A549 (cell line): ENCODE results near the gene PFN3. TPM values are rescaled to one million over a fixed set of nuclear protein-coding genes. Genes with fewer than 3 reads are reported as not detected.
"Not testable (repeated sequence)": the region's sequence is repeated elsewhere in the genome, so short reads cannot be mapped to it uniquely, and the experiment has no call there.

Experiments used
- ATAC-seq, 2 experiments: fragments of 200-7000 bp in 1 of 2; fragments of >200 bp in 1 of 2; cut with Nextera tagmentation in 1 of 2; cut with Tn5 transposase in 1 of 2; 3 replicates each; pipeline versions ENCODE4 v1.8.0 to v1.9.1; 2018 to 2020; ENCODE audit warnings: mild to moderate bottlenecking in 1 of 2, moderate library complexity in 1 of 2
- CTCF ChIA-PET: fragments of 300-600 bp; sonication (Branson Sonifier 250); formaldehyde crosslinking; extraction: SDS; loops from one replicate; lab custom pipeline; 2021; ENCODE audit warnings: antibody characterized with exemption, inconsistent platforms; lab: Yijun Ruan, JAX
- POLR2A ChIA-PET: fragments of 350-600 bp; formaldehyde crosslinking; extraction: SDS; loops from one replicate; lab custom pipeline; 2021; ENCODE audit warnings: antibody characterized with exemption, inconsistent platforms; lab: Yijun Ruan, JAX
- DNase-seq, 2 experiments: peaks; one replicate each; pipeline versions ENCODE4 v3.0.0 to v3.0.0-alpha.2; 2011 to 2016; ENCODE audit warnings: low read depth in 1 of 2, low spot score in 1 of 2
- FAIRE-seq: peaks from 2 replicates; lab custom pipeline; 2011; peaks lifted over from hg19 to GRCh38; lab: Jason Lieb, UNC
- H3K27ac ChIP-seq, 2 experiments: fragments of >200 bp; sonication (Bioruptor Twin); formaldehyde crosslinking; 3 replicates each; pipeline ENCODE4 v1.5.1; 2016 to 2017
- H3K4me1 ChIP-seq: fragments of >200 bp; sonication (Bioruptor Twin); formaldehyde crosslinking; 3 replicates; pipeline ENCODE4 v1.6.1; 2016
- H3K4me2 ChIP-seq: fragments of >200 bp; sonication (Bioruptor Twin); formaldehyde crosslinking; 3 replicates; pipeline ENCODE4 v1.6.1; 2016
- H3K4me3 ChIP-seq: fragments of >200 bp; sonication (Bioruptor Twin); formaldehyde crosslinking; 3 replicates; pipeline ENCODE4 v1.5.1; 2016
- H3K9me3 ChIP-seq: fragments of >200 bp; sonication (Bioruptor Twin); formaldehyde crosslinking; 3 replicates; pipeline ENCODE4 v1.6.1; 2016
- CBX2 ChIP-seq: fragments of 200-600 bp; sonication (generic); IDR thresholded peaks from 2 replicates; pipeline ENCODE4 v1.6.1; 2016; ENCODE audit warnings: low read depth, mild to moderate bottlenecking, borderline replicate concordance
- CHD2 ChIP-seq: fragments of 150-350 bp; IDR thresholded peaks from 2 replicates; pipeline ENCODE4 v1.6.1; 2014; ENCODE audit warnings: low read length; ENCODE audit not compliant: partially characterized antibody
- CHD4 ChIP-seq: fragments of 200-600 bp; sonication (generic); IDR thresholded peaks from 2 replicates; pipeline ENCODE4 v1.6.1; 2016; ENCODE audit warnings: antibody characterized with exemption, mild to moderate bottlenecking, borderline replicate concordance
- EHMT2 ChIP-seq: fragments of 200-600 bp; sonication (generic); IDR thresholded peaks from 2 replicates; pipeline ENCODE4 v1.6.1; 2016; ENCODE audit warnings: antibody characterized with exemption, low read depth, mild to moderate bottlenecking, moderate library complexity
- ESRRA ChIP-seq: fragments of 150-350 bp; IDR thresholded peaks from 2 replicates; pipeline ENCODE4 v1.6.1; 2014; ENCODE audit warnings: mild to moderate bottlenecking, low read length, borderline replicate concordance
- FOSL2 ChIP-seq, 2 experiments: fragments of 450-650 bp in 1 of 2; fragments of >200 bp in 1 of 2; sonication (Bioruptor Twin) in 1 of 2; formaldehyde crosslinking; IDR thresholded peaks; 2 replicates each; pipeline versions ENCODE4 v1.5.0 to v1.6.1; 2016 to 2020; ENCODE audit warnings: mild to moderate bottlenecking in 1 of 2, moderate library complexity in 1 of 2
- GATA3 ChIP-seq: IDR thresholded peaks from 2 replicates; pipeline ENCODE4 v1.6.1; 2012; ENCODE audit warnings: borderline replicate concordance
- HEYL ChIP-seq: fragments of 250-450 bp; sonication (Bioruptor Pico); IDR thresholded peaks from 2 replicates; pipeline ENCODE4 v1.8.0; 2021; ENCODE audit warnings: mild to moderate bottlenecking, moderate library complexity
- HOXA7 ChIP-seq: fragments of 250-450 bp; sonication (Bioruptor Pico); IDR thresholded peaks from 2 replicates; pipeline ENCODE4 v1.5.0; 2020; ENCODE audit warnings: mild to moderate bottlenecking, moderate library complexity
- HOXB13 ChIP-seq: fragments of 250-450 bp; sonication (Bioruptor Pico); IDR thresholded peaks from 2 replicates; pipeline ENCODE4 v1.5.0; 2020; ENCODE audit warnings: low read depth, mild to moderate bottlenecking, moderate library complexity
- HOXB5 ChIP-seq: fragments of 250-450 bp; sonication (Bioruptor Pico); IDR thresholded peaks from 2 replicates; pipeline ENCODE4 v1.5.0; 2020; ENCODE audit warnings: mild to moderate bottlenecking, moderate library complexity
- MAFK ChIP-seq: fragments of 450-650 bp; IDR thresholded peaks from 2 replicates; pipeline ENCODE4 v1.6.1; 2014; ENCODE audit not compliant: partially characterized antibody
- MYC ChIP-seq: IDR thresholded peaks from 2 replicates; pipeline ENCODE4 v1.6.1; 2012; ENCODE audit warnings: mild to moderate bottlenecking, inconsistent platforms, low read length, improper control_type of control experiment, borderline replicate concordance
- NFE2L2 ChIP-seq: fragments of 150-350 bp; conservative IDR thresholded peaks from 2 replicates; pipeline ENCODE4 v1.6.1; 2014; ENCODE audit warnings: low read length
- NPAS2 ChIP-seq: fragments of 250-450 bp; sonication (Bioruptor Pico); IDR thresholded peaks from 2 replicates; pipeline ENCODE4 v1.8.0; 2022; ENCODE audit warnings: mild to moderate bottlenecking, moderate library complexity, borderline replicate concordance
- NR3C1 ChIP-seq: fragments of >200 bp; sonication (Bioruptor Twin); formaldehyde crosslinking; IDR thresholded peaks from 3 replicates; pipeline ENCODE4 v1.6.1; 2017
- POLR2AphosphoS2 ChIP-seq: conservative IDR thresholded peaks from 2 replicates; pipeline ENCODE4 v1.6.1; 2012; ENCODE audit warnings: low read length, improper control_type of control experiment, inconsistent platforms
- RCOR1 ChIP-seq: fragments of 150-350 bp; IDR thresholded peaks from 2 replicates; pipeline ENCODE4 v1.6.1; 2014; ENCODE audit warnings: antibody characterized with exemption, low read length, low read depth
- RNF2 ChIP-seq: fragments of 200-600 bp; sonication (generic); IDR thresholded peaks from 2 replicates; pipeline ENCODE4 v1.6.1; 2016; ENCODE audit warnings: low read depth, mild to moderate bottlenecking, antibody characterized with exemption, moderate library complexity, borderline replicate concordance
- SREBF2 ChIP-seq: fragments of 450-650 bp; IDR thresholded peaks from 2 replicates; pipeline ENCODE4 v1.6.1; 2014; ENCODE audit warnings: mild to moderate bottlenecking, moderate library complexity
- TFCP2L1 ChIP-seq: fragments of 250-450 bp; sonication (Bioruptor Pico); IDR thresholded peaks from 2 replicates; pipeline ENCODE4 v1.5.0; 2021; ENCODE audit warnings: mild to moderate bottlenecking
- ZC3H11A ChIP-seq: fragments of 450-650 bp; IDR thresholded peaks from 2 replicates; pipeline ENCODE4 v1.6.1; 2014; ENCODE audit warnings: antibody characterized with exemption, mild to moderate bottlenecking
- ZNF302 ChIP-seq: fragments of 250-450 bp; sonication (Bioruptor Pico); IDR thresholded peaks from 2 replicates; pipeline ENCODE4 v1.9.0; 2021; ENCODE audit warnings: inconsistent platforms, mild to moderate bottlenecking, moderate library complexity
- WGBS: methylation state at CpG from one replicate; pipeline ENCODE4 v1.1.6; 2017; ENCODE audit errors: missing lambda C conversion rate; 5-methylcytosine and 5-hydroxymethylcytosine counted together
- polyA plus RNA-seq, 4 experiments: library from polyadenylated mRNA; depleted of rRNA in 3 of 4; stranded (reverse); fragments of >200 nt; fragmentation: RNase III in 1 of 4; extraction: RNeasy Plus Mini Kit Qiagen cat#74134 plus additional on column Dnase treatment in 1 of 4; gene quantifications; 2 replicates in 3 of 4; 3 replicates in 1 of 4; pipeline ENCODE4 v1.2.3, GENCODE V29; 2011 to 2017
- TF ChIP-seq, protein P1 (sequence below): fragments of 250-450 bp; sonication (Bioruptor Pico); IDR thresholded peaks from 2 replicates; pipeline ENCODE4 v1.5.0; 2021; ENCODE audit warnings: mild to moderate bottlenecking, moderate library complexity, borderline replicate concordance
- TF ChIP-seq, protein P2 (sequence below): fragments of >200 bp; sonication (Bioruptor Twin); formaldehyde crosslinking; IDR thresholded peaks from 3 replicates; pipeline ENCODE4 v1.6.1; 2016
- TF ChIP-seq, protein P3 (sequence below): fragments of >200 bp; sonication (Bioruptor Twin); formaldehyde crosslinking; IDR thresholded peaks from 3 replicates; pipeline ENCODE4 v1.5.1; 2016

PFN3 gene
- polyA plus RNA-seq, 2 of the 4 experiments (the other 2 are of a cell fraction), result not detected

- no peak for FAIRE-seq
- H3K4me1 ChIP-seq, result no peaks in the 10 kb centered on the region
- H3K4me2 ChIP-seq, result no peak overlapping the region
- H3K27ac ChIP-seq, result no peak overlapping the region
- TF ChIP-seq MAFK, result no peak
- TF ChIP-seq ZNF302 (CRISPR knock-in tag), result no peak
- TF ChIP-seq HOXB5 (CRISPR knock-in tag), result no peak
- TF ChIP-seq TFCP2L1 (CRISPR knock-in tag), result no peak
- TF ChIP-seq, protein P1, sequence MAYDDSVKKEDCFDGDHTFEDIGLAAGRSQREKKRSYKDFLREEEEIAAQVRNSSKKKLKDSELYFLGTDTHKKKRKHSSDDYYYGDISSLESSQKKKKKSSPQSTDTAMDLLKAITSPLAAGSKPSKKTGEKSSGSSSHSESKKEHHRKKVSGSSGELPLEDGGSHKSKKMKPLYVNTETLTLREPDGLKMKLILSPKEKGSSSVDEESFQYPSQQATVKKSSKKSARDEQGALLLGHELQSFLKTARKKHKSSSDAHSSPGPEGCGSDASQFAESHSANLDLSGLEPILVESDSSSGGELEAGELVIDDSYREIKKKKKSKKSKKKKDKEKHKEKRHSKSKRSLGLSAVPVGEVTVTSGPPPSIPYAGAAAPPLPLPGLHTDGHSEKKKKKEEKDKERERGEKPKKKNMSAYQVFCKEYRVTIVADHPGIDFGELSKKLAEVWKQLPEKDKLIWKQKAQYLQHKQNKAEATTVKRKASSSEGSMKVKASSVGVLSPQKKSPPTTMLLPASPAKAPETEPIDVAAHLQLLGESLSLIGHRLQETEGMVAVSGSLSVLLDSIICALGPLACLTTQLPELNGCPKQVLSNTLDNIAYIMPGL (CRISPR knock-in tag), result no peak
- no peak for TF ChIP-seq ESRRA
- no peak for TF ChIP-seq NFE2L2
- no peak for TF ChIP-seq ZC3H11A
- TF ChIP-seq RCOR1, result no peak
- no peak for TF ChIP-seq POLR2AphosphoS2
- no peak for TF ChIP-seq CHD2
- no peak for TF ChIP-seq HOXB13 (CRISPR knock-in tag)
- no peak for TF ChIP-seq FOSL2 (IDR thresholded peaks at IDR 0.05)
- TF ChIP-seq FOSL2 (CRISPR knock-in tag; IDR thresholded peaks at IDR 0.05), result no peak
- no peak for TF ChIP-seq HOXA7 (CRISPR knock-in tag)
- TF ChIP-seq CBX2, result no peak
- TF ChIP-seq RNF2, result no peak
- no peaks in the 10 kb centered on the region for H3K9me3 ChIP-seq
- no peak for ATAC-seq
- H3K4me3 ChIP-seq, result no peak overlapping the region
- DNase-seq, result no peak
- POLR2A ChIA-PET, result interaction anchor here (0.8 kb wide), 1 partner anchor 14 kb away, joined by 3 read pairs; no protein-coding TSS in a partner anchor
- 96% methylated on average over 3 of the region's 3 CpGs for WGBS
- CTCF ChIA-PET, result interaction anchor here (1.1 to 43.1 kb wide), 5 partner anchors 14 to 109 kb away, joined by 3 to 1107 read pairs (median 131); partner anchors contain the start of genes PRR7 and SLC34A1
These were observed 18.6 kb upstream of the PFN3 start for GRCh38 chr5:177419046-177419445.

DNA sequence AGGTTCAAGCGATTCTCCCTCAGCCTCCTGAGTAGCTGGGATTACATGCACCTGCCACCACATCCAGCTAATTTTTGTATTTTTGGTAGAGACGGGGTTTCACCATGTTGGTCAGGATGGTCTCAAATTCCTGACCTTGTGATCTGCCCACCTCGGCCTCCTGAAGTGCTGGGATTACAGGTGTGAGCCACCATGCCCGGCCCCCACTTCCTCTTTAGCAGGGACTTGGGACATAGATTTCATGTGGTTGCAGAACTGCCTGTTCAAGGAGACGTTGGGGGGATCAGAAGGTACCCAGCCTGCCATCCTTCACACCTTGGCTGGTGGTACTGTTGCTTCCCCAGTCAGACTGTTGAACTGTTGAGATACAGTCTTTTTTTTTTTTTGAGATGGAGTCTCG lies 16.6 kb upstream of the PFN3 start:
- not testable (repeated sequence) for DNase-seq, H3K4me3 ChIP-seq, H3K4me2 ChIP-seq, H3K9me3 ChIP-seq, ATAC-seq, FAIRE-seq, H3K27ac ChIP-seq, H3K4me1 ChIP-seq
- ChIA-PET POLR2A (interaction anchor here (1.1 kb wide), 1 partner anchor 14 kb away, joined by 3 read pairs; no protein-coding TSS in a partner anchor), CTCF (interaction anchor here (8.9 to 43.1 kb wide), 3 partner anchors 12 to 38 kb away, joined by 131 to 1107 read pairs (median 871); partner anchors contain the start of genes PRR7 and SLC34A1)
- 78% methylated on average over 6 of the region's 6 CpGs for WGBS

DNA sequence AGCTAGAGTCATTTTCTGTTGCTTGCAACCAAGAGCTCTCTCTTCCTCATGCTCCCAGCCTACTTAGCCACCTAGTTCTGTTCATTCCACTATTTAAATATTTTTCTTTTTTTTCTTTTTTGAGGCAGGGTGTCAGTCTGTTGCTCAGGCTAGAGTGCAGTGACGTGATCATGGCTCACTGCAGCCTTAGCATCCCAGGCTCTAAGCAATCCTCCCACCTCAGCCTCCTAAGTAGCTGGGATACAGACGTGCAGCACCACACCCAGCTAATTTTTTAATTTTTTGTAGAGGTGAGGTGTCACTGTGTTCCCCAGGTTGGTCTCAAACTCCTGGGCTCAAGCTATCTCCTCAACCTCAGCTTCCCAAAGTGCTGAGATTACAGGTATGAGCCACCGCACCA lies 14.0 kb upstream of the PFN3 start:
- CTCF ChIA-PET, result interaction anchor here (1.2 to 43.1 kb wide), 5 partner anchors 10 to 96 kb away, joined by 4 to 1107 read pairs (median 131); partner anchors contain the start of genes PRR7 and SLC34A1
- POLR2A ChIA-PET, result interaction anchor here (1.2 to 1.7 kb wide), 2 partner anchors 10 to 11 kb away, joined by 4 to 5 read pairs; no protein-coding TSS in a partner anchor
- H3K4me1 ChIP-seq, result no peaks in the 10 kb centered on the region
- no peak for TF ChIP-seq CHD4
- no peak for TF ChIP-seq HEYL
- TF ChIP-seq GATA3, result no peak
- no peak for TF ChIP-seq EHMT2
- TF ChIP-seq, protein P2, sequence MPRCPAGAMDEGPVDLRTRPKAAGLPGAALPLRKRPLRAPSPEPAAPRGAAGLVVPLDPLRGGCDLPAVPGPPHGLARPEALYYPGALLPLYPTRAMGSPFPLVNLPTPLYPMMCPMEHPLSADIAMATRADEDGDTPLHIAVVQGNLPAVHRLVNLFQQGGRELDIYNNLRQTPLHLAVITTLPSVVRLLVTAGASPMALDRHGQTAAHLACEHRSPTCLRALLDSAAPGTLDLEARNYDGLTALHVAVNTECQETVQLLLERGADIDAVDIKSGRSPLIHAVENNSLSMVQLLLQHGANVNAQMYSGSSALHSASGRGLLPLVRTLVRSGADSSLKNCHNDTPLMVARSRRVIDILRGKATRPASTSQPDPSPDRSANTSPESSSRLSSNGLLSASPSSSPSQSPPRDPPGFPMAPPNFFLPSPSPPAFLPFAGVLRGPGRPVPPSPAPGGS, result no peak
- TF ChIP-seq, protein P1 (CRISPR knock-in tag), result no peak
- no peak for TF ChIP-seq NPAS2 (CRISPR knock-in tag)
- no peak for TF ChIP-seq NR3C1
- TF ChIP-seq SREBF2, result no peak
- no peak for TF ChIP-seq ZNF302 (CRISPR knock-in tag)
- TF ChIP-seq, protein P3, sequence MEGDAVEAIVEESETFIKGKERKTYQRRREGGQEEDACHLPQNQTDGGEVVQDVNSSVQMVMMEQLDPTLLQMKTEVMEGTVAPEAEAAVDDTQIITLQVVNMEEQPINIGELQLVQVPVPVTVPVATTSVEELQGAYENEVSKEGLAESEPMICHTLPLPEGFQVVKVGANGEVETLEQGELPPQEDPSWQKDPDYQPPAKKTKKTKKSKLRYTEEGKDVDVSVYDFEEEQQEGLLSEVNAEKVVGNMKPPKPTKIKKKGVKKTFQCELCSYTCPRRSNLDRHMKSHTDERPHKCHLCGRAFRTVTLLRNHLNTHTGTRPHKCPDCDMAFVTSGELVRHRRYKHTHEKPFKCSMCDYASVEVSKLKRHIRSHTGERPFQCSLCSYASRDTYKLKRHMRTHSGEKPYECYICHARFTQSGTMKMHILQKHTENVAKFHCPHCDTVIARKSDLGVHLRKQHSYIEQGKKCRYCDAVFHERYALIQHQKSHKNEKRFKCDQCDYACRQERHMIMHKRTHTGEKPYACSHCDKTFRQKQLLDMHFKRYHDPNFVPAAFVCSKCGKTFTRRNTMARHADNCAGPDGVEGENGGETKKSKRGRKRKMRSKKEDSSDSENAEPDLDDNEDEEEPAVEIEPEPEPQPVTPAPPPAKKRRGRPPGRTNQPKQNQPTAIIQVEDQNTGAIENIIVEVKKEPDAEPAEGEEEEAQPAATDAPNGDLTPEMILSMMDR, result no peak
- TF ChIP-seq MYC, result no peak
- TF ChIP-seq RCOR1, result no peak
- TF ChIP-seq CHD2, result no peak

More for the DNA sequence above, 14.0 kb upstream of the PFN3 start:
- no peak for FAIRE-seq
- Histone ChIP-seq H3K4me2 (no peak overlapping the region), H3K9me3 (no peaks in the 10 kb centered on the region), H3K4me3 (no peak overlapping the region), H3K27ac (no peak overlapping the region)
- no peak for DNase-seq
- WGBS, result 72% methylated on average over 3 of the region's 3 CpGs
- ATAC-seq, result no peak
